GM12878 (cell line): ENCODE measurements around the gene SCRN1. TPM values are rescaled to one million over a fixed set of nuclear protein-coding genes. Genes with fewer than 3 reads are reported as not detected.

ENCODE experiments used
- BACH1 ChIP-seq: fragments of 450-650 bp; IDR thresholded peaks from 2 replicates; pipeline ENCODE4 v1.6.1; 2017; ENCODE audit warnings: mild to moderate bottlenecking, borderline replicate concordance
- CTCF ChIP-seq, 3 experiments: IDR thresholded peaks in 2 of 3; conservative IDR thresholded peaks in 1 of 3; 2 replicates each; pipeline ENCODE4 v1.5.1; 2011; ENCODE audit warnings: low read depth in 3 of 3, low read length in 3 of 3, mild to moderate bottlenecking in 3 of 3, control low read depth in 2 of 3, moderate library complexity in 2 of 3, inconsistent platforms in 1 of 3, mixed read lengths in 1 of 3; ENCODE audit not compliant: control insufficient read depth in 2 of 3, insufficient read depth in 1 of 3; ENCODE audit errors: extremely low read depth in 1 of 3
- EED ChIP-seq: sonication (generic); IDR thresholded peaks from 2 replicates; pipeline ENCODE4 v1.6.1; 2016; ENCODE audit warnings: antibody characterized with exemption, low read depth
- EGR1 ChIP-seq, 2 experiments: IDR thresholded peaks; 1 replicate in 1 of 2; 2 replicates in 1 of 2; pipeline ENCODE4 v1.6.1; 2011 to 2012; ENCODE audit warnings: low read depth in 2 of 2, low read length in 2 of 2, borderline replicate concordance in 1 of 2, mild to moderate bottlenecking in 1 of 2, moderate library complexity in 1 of 2
- IKZF1 ChIP-seq: fragments of 450-650 bp; conservative IDR thresholded peaks from 2 replicates; pipeline ENCODE4 v1.6.1; 2017; ENCODE audit warnings: antibody characterized with exemption, mild to moderate bottlenecking
- MTA2 ChIP-seq: fragments of 450-650 bp; IDR thresholded peaks from 2 replicates; pipeline ENCODE4 v1.6.1; 2016; ENCODE audit warnings: low read depth, mild to moderate bottlenecking, moderate library complexity
- NKRF ChIP-seq: fragments of 450-650 bp; conservative IDR thresholded peaks from 2 replicates; pipeline ENCODE4 v1.6.1; 2017; ENCODE audit warnings: mild to moderate bottlenecking, moderate library complexity
- POLR2A ChIP-seq: IDR thresholded peaks from 2 replicates; pipeline ENCODE4 v1.6.1; 2011; ENCODE audit warnings: low read depth, mild to moderate bottlenecking, low read length
- POU2F2 ChIP-seq: IDR thresholded peaks from 3 replicates; pipeline ENCODE4 v1.6.1; 2011; ENCODE audit warnings: low read depth, mild to moderate bottlenecking, low read length, borderline replicate concordance
- REST ChIP-seq: IDR thresholded peaks from 2 replicates; pipeline ENCODE4 v1.6.1; 2012; ENCODE audit warnings: mild to moderate bottlenecking, low read depth, low read length
- RUNX3 ChIP-seq: IDR thresholded peaks from 2 replicates; pipeline ENCODE4 v1.6.1; 2012; ENCODE audit warnings: low read length, inconsistent platforms
- TAF1 ChIP-seq: IDR thresholded peaks from 2 replicates; pipeline ENCODE4 v1.6.1; 2011; ENCODE audit warnings: mild to moderate bottlenecking, low read depth, low read length, borderline replicate concordance
- TCF12 ChIP-seq: IDR thresholded peaks from 2 replicates; pipeline ENCODE4 v1.6.1; 2011; ENCODE audit warnings: low read depth, mild to moderate bottlenecking, low read length
- USF1 ChIP-seq: IDR thresholded peaks from 2 replicates; pipeline ENCODE4 v1.6.1; 2011; ENCODE audit warnings: borderline replicate concordance, low read depth, mild to moderate bottlenecking, moderate library complexity, mixed read lengths, low read length; ENCODE audit not compliant: insufficient read depth; ENCODE audit errors: extremely low read length
- ZNF592 ChIP-seq: fragments of 450-650 bp; IDR thresholded peaks from 2 replicates; pipeline ENCODE4 v1.6.1; 2017; ENCODE audit warnings: mild to moderate bottlenecking, moderate library complexity
- polyA plus RNA-seq, 11 experiments: library from polyadenylated mRNA; depleted of rRNA in 4 of 11; unstranded in 6 of 11; stranded (reverse) in 5 of 11; fragments of >200 nt; fragmentation: Nextera tagmentation in 4 of 11; fragmentation: Illumina TruSeq in 1 of 11; extraction: Ambion mirVana in 4 of 11; extraction: Trizol in 1 of 11; gene quantifications; 1 replicate in 1 of 11; 2 replicates in 10 of 11; pipeline versions ENCODE4 v1.2.1 to v1.2.3, GENCODE V29; 2011 to 2016; ENCODE audit warnings: inconsistent platforms in 2 of 11, missing spikeins in 2 of 11, low read depth in 1 of 11
- total RNA-seq, 4 experiments: library from RNA; depleted of rRNA in 3 of 4; stranded (reverse); fragments of >200 nt in 3 of 4; fragmentation: Illumina TruSeq in 1 of 4; extraction: Trizol in 1 of 4; gene quantifications; 2 replicates each; pipeline versions ENCODE4 v1.2.1 to v1.2.3, GENCODE V29; 2013 to 2021

SCRN1 gene
- total and polyA plus RNA-seq, 10 of the 15 experiments (the other 5 are each of a cell fraction or from before 2014, with no cell fraction given) = 11.1 to 67.6 (median 41.7) TPM

- TF ChIP-seq ZNF592 = no peak
- peak; percentile 77 for TF ChIP-seq POLR2A
- TF ChIP-seq BACH1 = no peak
- peak; percentile 61 for TF ChIP-seq USF1
- TF ChIP-seq CTCF (IDR thresholded peaks at IDR 0.05 in 2 of 3, conservative IDR thresholded peaks at IDR 0.05 in 1 of 3; ENCODE audit: control insufficient read depth in 2 of 3, extremely low read depth in 1 of 3, insufficient read depth in 1 of 3, low read depth in 3 of 3, low read length in 3 of 3) = 0 out of 6 replicates have a peak, but pooled peaks of 1 of the 3 experiments have one; percentile 2
- peak; percentile 60; the same call in 1 of the 2 replicates for TF ChIP-seq TCF12
- no peak for TF ChIP-seq EED
- TF ChIP-seq EGR1 (IDR thresholded peaks at IDR 0.05; ENCODE audit: borderline replicate concordance in 1 of 2, low read depth in 2 of 2, low read length in 2 of 2) = peak in 1 of 2 experiments; percentile 58; a peak in 1 of 3 replicates
- TF ChIP-seq REST = no peak
- no peak for TF ChIP-seq MTA2
- TF ChIP-seq TAF1 = peak; percentile 34; the same call in 1 of the 2 replicates
- no peak for TF ChIP-seq POU2F2
- TF ChIP-seq RUNX3 = 0 out of 2 replicates have a peak, but pooled peaks have one; percentile 21
- TF ChIP-seq NKRF = peak; percentile 28
- TF ChIP-seq IKZF1 = 0 out of 2 replicates have a peak, but pooled peaks have one; percentile 51
Observed at GRCh38 chr7:29989257-29989995, at the start of gene SCRN1 (continued).
